Fibroblast of villous mesenchyme (primary cell): Measurements from ENCODE around the gene ZNF536. TPM values are rescaled to one million over a fixed set of nuclear protein-coding genes. Genes with fewer than 3 reads are reported as not detected.

Experiments used
- DNase-seq: peaks from one replicate; pipeline ENCODE4 v3.0.0-alpha.2; 2010; ENCODE audit warnings: low read depth
- H3K4me3 ChIP-seq: 2 replicates; pipeline ENCODE4 v1.5.1; 2011; ENCODE audit warnings: low read depth, mild to moderate bottlenecking, low read length
- CTCF ChIP-seq: IDR thresholded peaks from 2 replicates; pipeline ENCODE4 v1.5.1; 2012; ENCODE audit warnings: low read depth, mild to moderate bottlenecking, low read length; ENCODE audit not compliant: insufficient read depth
- total RNA-seq: library from RNA; depleted of rRNA; stranded (reverse); fragments of >200 nt; gene quantifications from 2 replicates; pipeline ENCODE4 v1.2.3, GENCODE V29; 2012

Gene ZNF536
- total RNA-seq, 1 donor, result not detected

GRCh38 chr19:30362156-30362754, 9.9 kb upstream of the ZNF536 start:
- no peak for DNase-seq
- H3K4me3 ChIP-seq, result no peak overlapping the region
- TF ChIP-seq CTCF, result no peak

DNA sequence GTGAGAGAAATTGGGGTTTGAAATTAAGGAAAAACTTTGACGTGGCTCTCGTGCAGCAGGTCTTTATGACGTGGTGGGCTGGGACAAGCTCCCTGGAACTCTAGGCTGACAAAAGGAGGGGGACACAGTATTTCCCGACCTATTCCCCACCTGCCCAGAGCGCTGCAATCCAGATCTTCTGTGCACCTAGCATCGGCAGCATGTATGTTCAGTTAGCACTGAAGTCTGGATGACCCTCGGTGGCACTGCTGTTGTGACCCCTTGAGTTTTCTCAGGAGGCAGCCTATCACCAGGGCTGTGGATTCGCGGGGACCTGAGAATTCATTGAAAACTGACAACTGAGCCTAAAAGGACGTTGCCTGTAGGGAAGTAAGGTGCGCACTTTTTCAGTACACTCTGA, 9.1 kb upstream of the ZNF536 start:
- no peak for TF ChIP-seq CTCF
- H3K4me3 ChIP-seq, result no peak overlapping the region
- DNase-seq, result no peak

DNA sequence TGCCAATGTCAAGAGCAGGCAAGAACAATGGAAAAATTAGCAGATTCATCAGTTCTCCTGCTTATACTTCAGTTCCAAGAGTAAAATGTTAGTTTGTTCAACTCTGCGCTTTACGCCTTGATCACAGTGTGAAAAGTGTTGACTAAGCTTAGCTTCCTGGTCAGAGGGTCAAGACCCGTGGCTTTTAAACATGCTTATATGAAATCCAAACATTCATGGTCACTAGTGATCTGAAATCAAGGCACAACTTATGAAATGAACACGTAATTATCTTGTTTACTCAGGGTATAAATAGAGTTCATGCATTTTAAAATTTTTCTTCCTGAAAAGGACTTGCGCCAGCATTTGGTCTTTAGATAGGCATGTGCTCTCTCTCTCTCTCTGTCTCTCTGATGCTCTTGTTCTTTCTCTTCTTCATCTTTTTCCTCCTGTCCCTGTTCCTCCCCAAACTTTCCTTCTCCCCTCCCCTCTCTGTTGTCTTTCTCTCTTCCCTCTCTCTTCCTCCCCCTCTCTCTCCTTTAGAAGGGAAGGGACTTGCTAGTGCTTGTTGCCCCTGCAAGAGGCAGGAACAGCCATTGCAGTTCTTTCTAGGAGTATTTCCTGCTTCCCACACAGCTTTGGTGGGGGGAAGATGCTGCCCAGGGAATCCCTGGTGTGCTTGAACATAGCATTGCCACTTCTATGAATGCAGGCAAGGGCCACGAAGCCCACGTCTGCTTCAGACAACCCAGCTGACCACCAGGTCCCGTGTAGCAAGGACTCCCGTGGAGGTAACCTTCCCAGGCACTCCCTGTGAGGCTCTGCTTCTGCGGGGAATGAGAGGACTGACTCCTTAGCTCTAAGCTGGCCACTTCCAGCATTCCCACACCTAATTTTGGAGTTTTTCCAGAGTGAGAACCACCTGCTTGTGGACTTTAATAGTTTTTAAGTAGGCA, 7.1 kb upstream of the ZNF536 start:
- no peak for DNase-seq

GRCh38 chr19:30366282-30366681, 5.9 kb upstream of the ZNF536 start:
- no peak for TF ChIP-seq CTCF
- H3K4me3 ChIP-seq, result no peak overlapping the region
- no peak for DNase-seq

More for the DNA sequence above, 7.1 kb upstream of the ZNF536 start:
- no peak overlapping the region for H3K4me3 ChIP-seq
- no peak for TF ChIP-seq CTCF

DNA sequence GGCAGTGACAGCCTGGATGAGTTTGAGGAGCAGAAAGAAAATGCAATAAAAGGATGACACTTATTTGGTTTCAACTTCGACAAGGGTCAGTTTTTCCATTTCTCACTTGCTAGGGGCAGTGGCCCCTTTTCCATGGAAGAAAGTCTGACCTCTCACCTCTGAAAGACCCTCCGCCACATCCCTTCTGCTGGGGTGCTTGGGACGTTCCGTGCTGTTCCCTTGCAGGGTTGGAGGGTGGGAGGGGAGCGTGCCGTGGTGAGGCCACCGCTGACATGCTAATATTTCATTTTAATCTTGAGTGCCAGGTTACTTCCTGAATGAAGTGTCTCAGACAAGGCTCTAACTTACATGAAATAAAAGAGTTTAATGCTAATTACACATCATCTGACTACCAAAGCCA, 5.2 kb upstream of the ZNF536 start:
- no peak overlapping the region for H3K4me3 ChIP-seq
- no peak for DNase-seq
- TF ChIP-seq CTCF, result no peak

GRCh38 chr19:30367421-30367820, 4.8 kb upstream of the ZNF536 start:
- DNase-seq, result no peak

More at GRCh38 chr19:30367421-30367820, 4.8 kb upstream of the ZNF536 start:
- H3K4me3 ChIP-seq, result no peak overlapping the region
- TF ChIP-seq CTCF, result no peak
